OCI-LY7 (cell line): ENCODE measurements around the gene KAT2B. TPM values are rescaled to one million over a fixed set of nuclear protein-coding genes. Genes with fewer than 3 reads are reported as not detected.

ENCODE experiments used
- BruUV-seq: library from RNA; stranded (reverse); fragments of 400-500 nt; replicated peaks from 2 replicates; lab custom pipeline; 2021; lab: Mats Ljungman, UMichigan
- CTCF ChIA-PET: fragments of 300-600 bp; sonication (Branson Sonifier 250); formaldehyde crosslinking; loops from one replicate; lab custom pipeline; 2022; ENCODE audit warnings: antibody characterized with exemption; ENCODE audit not compliant: unreplicated experiment; lab: Charles Lee
- POLR2A ChIA-PET: fragments of 300-600 bp; sonication (Branson Sonifier 250); formaldehyde crosslinking; loops from one replicate; lab custom pipeline; 2022; ENCODE audit warnings: antibody characterized with exemption; lab: Charles Lee
- DNase-seq: peaks from one replicate; pipeline ENCODE4 v3.0.0-alpha.2; 2015; ENCODE audit warnings: low spot score
- H2AFZ ChIP-seq: fragments of 200-600 bp; sonication (generic), shearing (Covaris generic); 2 replicates; pipeline ENCODE4 v1.6.1; 2014; ENCODE audit warnings: mild to moderate bottlenecking, antibody characterized with exemption, low read length, moderate library complexity
- H3K27ac ChIP-seq: fragments of 200-600 bp; sonication (generic); 2 replicates; pipeline ENCODE4 v1.5.1; 2014; ENCODE audit warnings: mixed run types, low read depth, mild to moderate bottlenecking, moderate library complexity, low read length, inconsistent platforms; ENCODE audit not compliant: poor library complexity, severe bottlenecking
- H3K36me3 ChIP-seq: fragments of 200-600 bp; sonication (generic); 2 replicates; pipeline ENCODE4 v1.6.1; 2014; ENCODE audit warnings: mild to moderate bottlenecking, antibody characterized with exemption, low read length, moderate library complexity, mixed read lengths; ENCODE audit not compliant: insufficient read depth
- H3K4me1 ChIP-seq: fragments of 200-600 bp; sonication (generic); 2 replicates; pipeline ENCODE4 v1.5.1; 2014; ENCODE audit warnings: mild to moderate bottlenecking, low read length; ENCODE audit not compliant: insufficient read depth, poor library complexity, severe bottlenecking
- H3K4me2 ChIP-seq: fragments of 200-600 bp; sonication (generic); 2 replicates; pipeline ENCODE4 v1.6.1; 2014; ENCODE audit warnings: mild to moderate bottlenecking, low read length
- H3K4me3 ChIP-seq: fragments of 200-600 bp; sonication (generic); 2 replicates; pipeline ENCODE4 v1.5.1; 2014; ENCODE audit warnings: mild to moderate bottlenecking, low read depth, low read length; ENCODE audit not compliant: poor library complexity, severe bottlenecking
- H3K79me2 ChIP-seq: fragments of 200-600 bp; sonication (generic); 2 replicates; pipeline ENCODE4 v1.6.1; 2016; ENCODE audit warnings: low read depth, mild to moderate bottlenecking, low read length, moderate library complexity, mixed read lengths; ENCODE audit not compliant: insufficient read depth
- H3K9me2 ChIP-seq: fragments of 200-600 bp; sonication (generic); 2 replicates; pipeline ENCODE4 v1.6.1; 2016; ENCODE audit warnings: mild to moderate bottlenecking, low read length, mixed read lengths; ENCODE audit not compliant: insufficient read depth
- H3K9me3 ChIP-seq: fragments of 200-600 bp; sonication (generic); 2 replicates; pipeline ENCODE4 v1.6.1; 2014; ENCODE audit warnings: mild to moderate bottlenecking, mixed run types, low read length, mixed read lengths
- H4K20me1 ChIP-seq: fragments of 200-600 bp; sonication (generic); 2 replicates; pipeline ENCODE4 v1.6.1; 2014; ENCODE audit warnings: mild to moderate bottlenecking, antibody characterized with exemption, low read length, moderate library complexity, mixed read lengths; ENCODE audit not compliant: insufficient read depth
- CTCF ChIP-seq: fragments of 200-600 bp; sonication (generic); conservative IDR thresholded peaks from 2 replicates; pipeline ENCODE4 v1.5.1; 2014; ENCODE audit warnings: mild to moderate bottlenecking, antibody characterized with exemption, low read length, moderate library complexity, mixed read lengths
- EZH2phosphoT487 ChIP-seq: fragments of 200-600 bp; sonication (generic); IDR thresholded peaks from 2 replicates; pipeline ENCODE4 v1.6.1; 2018; ENCODE audit warnings: low read depth, borderline replicate concordance, mild to moderate bottlenecking, mixed run types, antibody characterized with exemption, low read length, moderate library complexity, mixed read lengths
- intact Hi-C: fragments of 100-400 bp; cut with micrococcal nuclease; formaldehyde crosslinking; loops from one replicate; pipeline ENCODE4 v1.10.0; 2022; ENCODE audit not compliant: unreplicated experiment
- total RNA-seq, 2 experiments: library from RNA; depleted of rRNA in 1 of 2; stranded (reverse); fragments of >200 nt in 1 of 2; shearing (Covaris generic) in 1 of 2; gene quantifications; 2 replicates each; pipeline ENCODE4 v1.2.3, GENCODE V29; 2014 to 2022

The KAT2B gene
- total RNA-seq, 2 experiments from 2014 or later = 24.2 to 32.9 TPM

- no peak overlapping the region for H3K4me2 ChIP-seq
- no peaks in the 10 kb centered on the region for H3K9me3 ChIP-seq
- H3K27ac ChIP-seq = no peak overlapping the region
- no peak overlapping the region for H3K4me3 ChIP-seq
- intact Hi-C loops = no loop called here
- H3K9me2 ChIP-seq = no peaks in the 10 kb centered on the region
- TF ChIP-seq EZH2phosphoT487 = no peak
- ChIA-PET POLR2A (interaction anchor here (0.9 kb wide), 1 partner anchor 45 kb away, joined by 3 read pairs; no protein-coding TSS in a partner anchor), CTCF (no interaction called here)
- H3K79me2 ChIP-seq = peaks cover 53% of the 10 kb centered on the region; the same call in 1 of the 2 replicates
- no peaks in the 10 kb centered on the region for H4K20me1 ChIP-seq
- no TSS peak for BruUV-seq
- no peaks in the 10 kb centered on the region for H3K36me3 ChIP-seq
- peaks cover 39% of the 10 kb centered on the region for H3K4me1 ChIP-seq
- no peak for DNase-seq
- no peak overlapping the region for H2AFZ ChIP-seq
Measured at GRCh38 chr3:20057612-20058180, 17.4 kb downstream of the KAT2B start.

- Histone ChIP-seq H3K79me2 (peaks cover 46% of the 10 kb centered on the region; the same call in 1 of the 2 replicates), H3K4me3 (no peak overlapping the region), H3K9me3 (no peaks in the 10 kb centered on the region), H3K36me3 (no peaks in the 10 kb centered on the region), H3K4me1 (peaks cover 29% of the 10 kb centered on the region), H4K20me1 (no peaks in the 10 kb centered on the region), H3K27ac (no peak overlapping the region), H2AFZ (no peak overlapping the region), H3K9me2 (no peaks in the 10 kb centered on the region), H3K4me2 (no peak overlapping the region)
- BruUV-seq = no TSS peak
- POLR2A ChIA-PET = no interaction called here
- no peak for DNase-seq
- CTCF ChIA-PET = no interaction called here
- no peak for TF ChIP-seq EZH2phosphoT487
- TF ChIP-seq CTCF = no peak
- intact Hi-C loops = no loop called here
Measured at GRCh38 chr3:20059929-20060328, 19.7 kb downstream of the KAT2B start.

- Histone ChIP-seq H2AFZ (no peak overlapping the region), H3K4me3 (no peak overlapping the region), H3K36me3 (no peaks in the 10 kb centered on the region), H3K9me3 (no peaks in the 10 kb centered on the region), H3K79me2 (peaks cover 45% of the 10 kb centered on the region; the same call in 1 of the 2 replicates), H3K27ac (no peak overlapping the region), H3K4me1 (peaks cover 17% of the 10 kb centered on the region), H3K4me2 (0 out of 2 replicates have a peak overlapping the region, but pooled peaks have one; percentile 7), H4K20me1 (no peaks in the 10 kb centered on the region), H3K9me2 (no peaks in the 10 kb centered on the region)
- ChIA-PET POLR2A (interaction anchor here (0.6 to 0.7 kb wide), 2 partner anchors 9 to 22 kb away, joined by 3 read pairs; no protein-coding TSS in a partner anchor), CTCF (no interaction called here)
- intact Hi-C loops = no loop called here
- no peak for DNase-seq
- no peak for TF ChIP-seq EZH2phosphoT487
- no peak for TF ChIP-seq CTCF
- no TSS peak for BruUV-seq
Measured at GRCh38 chr3:20060974-20061685, 20.9 kb downstream of the KAT2B start.
